ENCODE data around the gene WDR13.
"Not testable (repeated sequence)": the region's sequence is repeated elsewhere in the genome, so short reads cannot be mapped to it uniquely, and the experiment has no call there.

Gene WDR13

GRCh38 chrX:48592971-48593370 is 4.3 kb upstream of the WDR13 start:
- DNase-seq (ENCODE audit: low read depth in 2 of 2): no peak

GRCh38 chrX:48595929-48596328 is 1.4 kb upstream of the WDR13 start:
- DNase-seq (ENCODE audit: low read depth in 2 of 2): no peak

GRCh38 chrX:48598614-48599013 is 1.3 kb downstream of the WDR13 start:
- DNase-seq (ENCODE audit: low read depth in 2 of 2): no peak

GRCh38 chrX:48599341-48599740 is 2.0 kb downstream of the WDR13 start:
- no peak for DNase-seq (ENCODE audit: low read depth in 2 of 2)

- DNase-seq (ENCODE audit: low read depth in 2 of 2): no peak
Measured at GRCh38 chrX:48600226-48600625, 2.9 kb downstream of the WDR13 start.

GRCh38 chrX:48601741-48602394 is 4.6 kb downstream of the WDR13 start:
- DNase-seq (ENCODE audit: low read depth in 2 of 2): no peak

GRCh38 chrX:48604701-48605100 is 7.4 kb downstream of the WDR13 start:
- DNase-seq (ENCODE audit: low read depth in 2 of 2): no peak

GRCh38 chrX:48606091-48606490 is 8.8 kb downstream of the WDR13 start:
- DNase-seq (ENCODE audit: low read depth in 2 of 2): no peak

- DNase-seq (ENCODE audit: low read depth in 2 of 2): no peak
Measured at GRCh38 chrX:48611703-48612102, 14.4 kb downstream of the WDR13 start.

GRCh38 chrX:48613502-48614160 is 16.3 kb downstream of the WDR13 start:
- no peak for DNase-seq (ENCODE audit: low read depth in 2 of 2)

GRCh38 chrX:48616576-48616975 is 19.3 kb downstream of the WDR13 start:
- DNase-seq (ENCODE audit: low read depth in 2 of 2): no peak

- no peak for DNase-seq (ENCODE audit: low read depth in 2 of 2)
Measured at GRCh38 chrX:48617542-48618340, 20.4 kb downstream of the WDR13 start.

GRCh38 chrX:48626401-48627298 is 29.4 kb downstream of the WDR13 start:
- DNase-seq (ENCODE audit: low read depth in 2 of 2): no peak

- DNase-seq (ENCODE audit: low read depth in 2 of 2): peak; percentile 24 to 34
Measured at GRCh38 chrX:48631376-48632090, 34.2 kb downstream of the WDR13 start.

GRCh38 chrX:48632207-48632606 is 34.9 kb downstream of the WDR13 start:
- DNase-seq (ENCODE audit: low read depth in 2 of 2): no peak

- no peak for DNase-seq (ENCODE audit: low read depth in 2 of 2)
Measured at GRCh38 chrX:48636301-48636700, 39.0 kb downstream of the WDR13 start.

- DNase-seq (ENCODE audit: low read depth in 2 of 2): no peak
Measured at GRCh38 chrX:48636776-48637175, 39.5 kb downstream of the WDR13 start.

- no peak for DNase-seq (ENCODE audit: low read depth in 2 of 2)
Measured at GRCh38 chrX:48645669-48646068, 48.4 kb downstream of the WDR13 start.

- DNase-seq (ENCODE audit: low read depth in 2 of 2): no peak
Measured at GRCh38 chrX:48648336-48648751, 51.1 kb downstream of the WDR13 start.

GRCh38 chrX:48649102-48649501 is 51.8 kb downstream of the WDR13 start:
- DNase-seq (ENCODE audit: low read depth in 2 of 2): no peak

- DNase-seq (ENCODE audit: low read depth in 2 of 2): not testable (repeated sequence)
Measured at GRCh38 chrX:48652055-48652579, 54.8 kb downstream of the WDR13 start.

Data from stimulated activated CD8-positive, alpha-beta memory T cell treated with anti-CD3 and anti-CD28 coated beads, Interleukin-2, amount 100 ng/mL, for 48 hours (primary cell).